GM18502 (cell line): ENCODE data around the gene GLP2R.

Source experiments
- ATAC-seq: cut with Tn5 transposase; IDR thresholded peaks from one replicate; pipeline ENCODE4 v1.9.1; 2021; ENCODE audit warnings: mild to moderate bottlenecking; ENCODE audit not compliant: unreplicated experiment, poor library complexity

Gene GLP2R

GRCh38 chr17:9940841-9941240, 115.1 kb downstream of the GLP2R start:
- ATAC-seq = no peak

GRCh38 chr17:9941305-9941704, 115.6 kb downstream of the GLP2R start:
- no peak for ATAC-seq
